GM12878 (cell line): Measurements from ENCODE around the gene HPSE2. TPM values are rescaled to one million over a fixed set of nuclear protein-coding genes. Genes with fewer than 3 reads are reported as not detected.
A peak's percentile ranks its signal among the peaks of the same experiment; 100 is the strongest.

Experiments
- ASH2L ChIP-seq: fragments of 300-600, 200-600 bp; sonication (generic); IDR thresholded peaks from 2 replicates; pipeline ENCODE4 v1.6.1; 2017; ENCODE audit warnings: low read depth, mild to moderate bottlenecking, borderline replicate concordance
- CEBPB ChIP-seq, 2 experiments: fragments of 150-350 bp in 1 of 2; IDR thresholded peaks; 2 replicates each; pipeline ENCODE4 v1.6.1; 2012 to 2014; ENCODE audit warnings: low read depth in 2 of 2, low read length in 2 of 2, borderline replicate concordance in 1 of 2, inconsistent platforms in 1 of 2
- ESRRA ChIP-seq: IDR thresholded peaks from 2 replicates; pipeline ENCODE4 v1.6.1; 2012; ENCODE audit warnings: mild to moderate bottlenecking, low read length, improper control_type of control experiment
- HDAC6 ChIP-seq: fragments of 200-600 bp; sonication (generic); IDR thresholded peaks from one replicate; pipeline ENCODE4 v1.8.0; 2017; ENCODE audit warnings: antibody characterized with exemption; ENCODE audit not compliant: unreplicated experiment
- HSF1 ChIP-seq: fragments of 150-350 bp; IDR thresholded peaks from 2 replicates; pipeline ENCODE4 v1.6.1; 2014; ENCODE audit warnings: mild to moderate bottlenecking, low read depth, low read length
- IRF4 ChIP-seq: IDR thresholded peaks from 2 replicates; pipeline ENCODE4 v1.6.1; 2011; ENCODE audit warnings: low read depth, low read length
- KDM1A ChIP-seq: fragments of 200-600 bp; sonication (generic); IDR thresholded peaks from 2 replicates; pipeline ENCODE4 v1.6.1; 2016; ENCODE audit warnings: borderline replicate concordance
- MYB ChIP-seq: fragments of 150-350 bp; IDR thresholded peaks from 2 replicates; pipeline ENCODE4 v1.6.1; 2014; ENCODE audit warnings: mild to moderate bottlenecking, low read depth, low read length, borderline replicate concordance
- NFYB ChIP-seq: IDR thresholded peaks from 2 replicates; pipeline ENCODE4 v1.6.1; 2011; ENCODE audit warnings: low read depth, mild to moderate bottlenecking, low read length, improper control_type of control experiment, moderate library complexity; ENCODE audit not compliant: insufficient read depth
- RAD51 ChIP-seq: fragments of 450-650 bp; IDR thresholded peaks from 2 replicates; pipeline ENCODE4 v1.6.1; 2016; ENCODE audit warnings: moderate library complexity, mild to moderate bottlenecking, inconsistent platforms
- SMAD1 ChIP-seq: fragments of 450-650 bp; IDR thresholded peaks from 2 replicates; pipeline ENCODE4 v1.6.1; 2018; ENCODE audit warnings: mild to moderate bottlenecking, low read depth; ENCODE audit not compliant: partially characterized antibody
- SP1 ChIP-seq: IDR thresholded peaks from one replicate; pipeline ENCODE4 v1.6.1; 2011; ENCODE audit warnings: low read depth, low read length
- SREBF2 ChIP-seq: IDR thresholded peaks from 2 replicates; pipeline ENCODE4 v1.6.1; 2012; ENCODE audit warnings: mild to moderate bottlenecking, low read length
- YBX1 ChIP-seq: fragments of 450-650 bp; IDR thresholded peaks from 2 replicates; pipeline ENCODE4 v1.6.1; 2016; ENCODE audit warnings: antibody characterized with exemption
- polyA plus RNA-seq, 11 experiments: library from polyadenylated mRNA; depleted of rRNA in 4 of 11; unstranded in 6 of 11; stranded (reverse) in 5 of 11; fragments of >200 nt; fragmentation: Nextera tagmentation in 4 of 11; fragmentation: Illumina TruSeq in 1 of 11; extraction: Ambion mirVana in 4 of 11; extraction: Trizol in 1 of 11; gene quantifications; 1 replicate in 1 of 11; 2 replicates in 10 of 11; pipeline versions ENCODE4 v1.2.1 to v1.2.3, GENCODE V29; 2011 to 2016; ENCODE audit warnings: inconsistent platforms in 2 of 11, missing spikeins in 2 of 11, low read depth in 1 of 11
- total RNA-seq, 4 experiments: library from RNA; depleted of rRNA in 3 of 4; stranded (reverse); fragments of >200 nt in 3 of 4; fragmentation: Illumina TruSeq in 1 of 4; extraction: Trizol in 1 of 4; gene quantifications; 2 replicates each; pipeline versions ENCODE4 v1.2.1 to v1.2.3, GENCODE V29; 2013 to 2021
- TF ChIP-seq, protein P1 (sequence below): fragments of 450-650 bp; formaldehyde crosslinking; IDR thresholded peaks from 2 replicates; pipeline ENCODE4 v1.4.0; 2022; ENCODE audit warnings: mild to moderate bottlenecking, moderate library complexity
- TF ChIP-seq, protein P2 (sequence below): fragments of 450-650 bp; IDR thresholded peaks from 2 replicates; pipeline ENCODE4 v1.6.1; 2017; ENCODE audit warnings: mild to moderate bottlenecking, moderate library complexity
- TF ChIP-seq, protein P3 (sequence below): fragments of 450-650 bp; IDR thresholded peaks from 2 replicates; pipeline ENCODE4 v1.6.1; 2017; ENCODE audit warnings: low read depth, mild to moderate bottlenecking, moderate library complexity
- TF ChIP-seq, protein P4 (sequence below): fragments of 450-650 bp; IDR thresholded peaks from 2 replicates; pipeline ENCODE4 v1.6.1; 2017; ENCODE audit warnings: antibody characterized with exemption, mild to moderate bottlenecking, moderate library complexity

HPSE2 gene
- total and polyA plus RNA-seq, 10 of the 15 experiments (the other 5 are each of a cell fraction or from before 2014, with no cell fraction given) = 0.06 TPM; not detected in 9

GRCh38 chr10:98474628-98475027 is 761.0 kb downstream of the HPSE2 start (continued):
- TF ChIP-seq, protein P1, sequence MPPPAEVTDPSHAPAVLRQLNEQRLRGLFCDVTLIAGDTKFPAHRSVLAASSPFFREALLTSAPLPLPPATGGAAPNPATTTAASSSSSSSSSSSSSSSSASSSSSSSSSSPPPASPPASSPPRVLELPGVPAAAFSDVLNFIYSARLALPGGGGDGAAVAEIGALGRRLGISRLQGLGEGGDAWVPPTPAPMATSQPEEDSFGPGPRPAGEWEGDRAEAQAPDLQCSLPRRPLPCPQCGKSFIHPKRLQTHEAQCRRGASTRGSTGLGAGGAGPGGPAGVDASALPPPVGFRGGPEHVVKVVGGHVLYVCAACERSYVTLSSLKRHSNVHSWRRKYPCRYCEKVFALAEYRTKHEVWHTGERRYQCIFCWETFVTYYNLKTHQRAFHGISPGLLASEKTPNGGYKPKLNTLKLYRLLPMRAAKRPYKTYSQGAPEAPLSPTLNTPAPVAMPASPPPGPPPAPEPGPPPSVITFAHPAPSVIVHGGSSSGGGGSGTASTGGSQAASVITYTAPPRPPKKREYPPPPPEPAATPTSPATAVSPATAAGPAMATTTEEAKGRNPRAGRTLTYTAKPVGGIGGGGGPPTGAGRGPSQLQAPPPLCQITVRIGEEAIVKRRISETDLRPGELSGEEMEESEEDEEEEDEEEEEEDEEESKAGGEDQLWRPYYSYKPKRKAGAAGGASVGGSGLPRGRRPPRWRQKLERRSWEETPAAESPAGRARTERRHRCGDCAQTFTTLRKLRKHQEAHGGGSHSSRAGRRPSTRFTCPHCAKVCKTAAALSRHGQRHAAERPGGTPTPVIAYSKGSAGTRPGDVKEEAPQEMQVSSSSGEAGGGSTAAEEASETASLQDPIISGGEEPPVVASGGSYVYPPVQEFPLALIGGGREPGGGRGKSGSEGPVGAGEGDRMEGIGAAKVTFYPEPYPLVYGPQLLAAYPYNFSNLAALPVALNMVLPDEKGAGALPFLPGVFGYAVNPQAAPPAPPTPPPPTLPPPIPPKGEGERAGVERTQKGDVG (CRISPR knock-in tag) = no peak
- no peak for TF ChIP-seq MYB
- no peak for TF ChIP-seq IRF4
- TF ChIP-seq RAD51 = no peak
- TF ChIP-seq HSF1 = no peak
- TF ChIP-seq, protein P2, sequence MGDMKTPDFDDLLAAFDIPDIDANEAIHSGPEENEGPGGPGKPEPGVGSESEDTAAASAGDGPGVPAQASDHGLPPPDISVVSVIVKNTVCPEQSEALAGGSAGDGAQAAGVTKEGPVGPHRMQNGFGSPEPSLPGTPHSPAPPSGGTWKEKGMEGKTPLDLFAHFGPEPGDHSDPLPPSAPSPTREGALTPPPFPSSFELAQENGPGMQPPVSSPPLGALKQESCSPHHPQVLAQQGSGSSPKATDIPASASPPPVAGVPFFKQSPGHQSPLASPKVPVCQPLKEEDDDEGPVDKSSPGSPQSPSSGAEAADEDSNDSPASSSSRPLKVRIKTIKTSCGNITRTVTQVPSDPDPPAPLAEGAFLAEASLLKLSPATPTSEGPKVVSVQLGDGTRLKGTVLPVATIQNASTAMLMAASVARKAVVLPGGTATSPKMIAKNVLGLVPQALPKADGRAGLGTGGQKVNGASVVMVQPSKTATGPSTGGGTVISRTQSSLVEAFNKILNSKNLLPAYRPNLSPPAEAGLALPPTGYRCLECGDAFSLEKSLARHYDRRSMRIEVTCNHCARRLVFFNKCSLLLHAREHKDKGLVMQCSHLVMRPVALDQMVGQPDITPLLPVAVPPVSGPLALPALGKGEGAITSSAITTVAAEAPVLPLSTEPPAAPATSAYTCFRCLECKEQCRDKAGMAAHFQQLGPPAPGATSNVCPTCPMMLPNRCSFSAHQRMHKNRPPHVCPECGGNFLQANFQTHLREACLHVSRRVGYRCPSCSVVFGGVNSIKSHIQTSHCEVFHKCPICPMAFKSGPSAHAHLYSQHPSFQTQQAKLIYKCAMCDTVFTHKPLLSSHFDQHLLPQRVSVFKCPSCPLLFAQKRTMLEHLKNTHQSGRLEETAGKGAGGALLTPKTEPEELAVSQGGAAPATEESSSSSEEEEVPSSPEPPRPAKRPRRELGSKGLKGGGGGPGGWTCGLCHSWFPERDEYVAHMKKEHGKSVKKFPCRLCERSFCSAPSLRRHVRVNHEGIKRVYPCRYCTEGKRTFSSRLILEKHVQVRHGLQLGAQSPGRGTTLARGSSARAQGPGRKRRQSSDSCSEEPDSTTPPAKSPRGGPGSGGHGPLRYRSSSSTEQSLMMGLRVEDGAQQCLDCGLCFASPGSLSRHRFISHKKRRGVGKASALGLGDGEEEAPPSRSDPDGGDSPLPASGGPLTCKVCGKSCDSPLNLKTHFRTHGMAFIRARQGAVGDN = no peak
- no peak for TF ChIP-seq KDM1A
- TF ChIP-seq, protein P3, sequence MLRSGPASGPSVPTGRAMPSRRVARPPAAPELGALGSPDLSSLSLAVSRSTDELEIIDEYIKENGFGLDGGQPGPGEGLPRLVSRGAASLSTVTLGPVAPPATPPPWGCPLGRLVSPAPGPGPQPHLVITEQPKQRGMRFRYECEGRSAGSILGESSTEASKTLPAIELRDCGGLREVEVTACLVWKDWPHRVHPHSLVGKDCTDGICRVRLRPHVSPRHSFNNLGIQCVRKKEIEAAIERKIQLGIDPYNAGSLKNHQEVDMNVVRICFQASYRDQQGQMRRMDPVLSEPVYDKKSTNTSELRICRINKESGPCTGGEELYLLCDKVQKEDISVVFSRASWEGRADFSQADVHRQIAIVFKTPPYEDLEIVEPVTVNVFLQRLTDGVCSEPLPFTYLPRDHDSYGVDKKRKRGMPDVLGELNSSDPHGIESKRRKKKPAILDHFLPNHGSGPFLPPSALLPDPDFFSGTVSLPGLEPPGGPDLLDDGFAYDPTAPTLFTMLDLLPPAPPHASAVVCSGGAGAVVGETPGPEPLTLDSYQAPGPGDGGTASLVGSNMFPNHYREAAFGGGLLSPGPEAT = no peak
- peak; percentile 50; the same call in 1 of the 2 replicates for TF ChIP-seq ASH2L
- TF ChIP-seq HDAC6 = no peak
- no peak for TF ChIP-seq YBX1
- TF ChIP-seq NFYB = no peak
- TF ChIP-seq SREBF2 = no peak
- TF ChIP-seq, protein P4, sequence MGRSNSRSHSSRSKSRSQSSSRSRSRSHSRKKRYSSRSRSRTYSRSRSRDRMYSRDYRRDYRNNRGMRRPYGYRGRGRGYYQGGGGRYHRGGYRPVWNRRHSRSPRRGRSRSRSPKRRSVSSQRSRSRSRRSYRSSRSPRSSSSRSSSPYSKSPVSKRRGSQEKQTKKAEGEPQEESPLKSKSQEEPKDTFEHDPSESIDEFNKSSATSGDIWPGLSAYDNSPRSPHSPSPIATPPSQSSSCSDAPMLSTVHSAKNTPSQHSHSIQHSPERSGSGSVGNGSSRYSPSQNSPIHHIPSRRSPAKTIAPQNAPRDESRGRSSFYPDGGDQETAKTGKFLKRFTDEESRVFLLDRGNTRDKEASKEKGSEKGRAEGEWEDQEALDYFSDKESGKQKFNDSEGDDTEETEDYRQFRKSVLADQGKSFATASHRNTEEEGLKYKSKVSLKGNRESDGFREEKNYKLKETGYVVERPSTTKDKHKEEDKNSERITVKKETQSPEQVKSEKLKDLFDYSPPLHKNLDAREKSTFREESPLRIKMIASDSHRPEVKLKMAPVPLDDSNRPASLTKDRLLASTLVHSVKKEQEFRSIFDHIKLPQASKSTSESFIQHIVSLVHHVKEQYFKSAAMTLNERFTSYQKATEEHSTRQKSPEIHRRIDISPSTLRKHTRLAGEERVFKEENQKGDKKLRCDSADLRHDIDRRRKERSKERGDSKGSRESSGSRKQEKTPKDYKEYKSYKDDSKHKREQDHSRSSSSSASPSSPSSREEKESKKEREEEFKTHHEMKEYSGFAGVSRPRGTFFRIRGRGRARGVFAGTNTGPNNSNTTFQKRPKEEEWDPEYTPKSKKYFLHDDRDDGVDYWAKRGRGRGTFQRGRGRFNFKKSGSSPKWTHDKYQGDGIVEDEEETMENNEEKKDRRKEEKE = no peak
- TF ChIP-seq CEBPB (IDR thresholded peaks at IDR 0.05; ENCODE audit: borderline replicate concordance in 1 of 2, low read depth in 2 of 2, low read length in 2 of 2) = no peak
- no peak for TF ChIP-seq SP1
- TF ChIP-seq ESRRA = no peak
- TF ChIP-seq SMAD1 = no peak
